ENCODE data around the gene NAV3. TPM values are rescaled to one million over a fixed set of nuclear protein-coding genes. Genes with fewer than 3 reads are reported as not detected.

NAV3 gene
- total RNA-seq, 1 donor from 2014 or later: 11.4 TPM

- no peaks in the 10 kb centered on the region for H3K27me3 Mint-ChIP-seq (ENCODE audit: insufficient read depth, low read depth)
Measured at GRCh38 chr12:77974645-77975044, 144.0 kb downstream of the NAV3 start.

GRCh38 chr12:77979597-77980250, 149.0 kb downstream of the NAV3 start:
- no peak overlapping the region for H3K27ac Mint-ChIP-seq
- no peaks in the 10 kb centered on the region for H4K20me1 ChIP-seq (ENCODE audit: low read depth)

More at GRCh38 chr12:77974645-77975044, 144.0 kb downstream of the NAV3 start:
- no peak overlapping the region for H3K4me3 Mint-ChIP-seq
- no peak overlapping the region for H3K9ac ChIP-seq
- H3K27ac Mint-ChIP-seq: no peak overlapping the region
- no peak overlapping the region for H3K4me2 ChIP-seq
- TF ChIP-seq EZH2 (IDR thresholded peaks at IDR 0.05) (no peak), CTCF (IDR thresholded peaks at IDR 0.05) (no peak), EZH2phosphoT487 (IDR thresholded peaks at IDR 0.05) (no peak)
- no peaks in the 10 kb centered on the region for H3K9me3 ChIP-seq (ENCODE audit: low read depth)
- no peaks in the 10 kb centered on the region for H3K27me3 ChIP-seq
- no peaks in the 10 kb centered on the region for H3K4me1 ChIP-seq
- no peak overlapping the region for H3K4me3 ChIP-seq
- H3F3A ChIP-seq (ENCODE audit: low read depth): no peaks in the 10 kb centered on the region
- no peaks in the 10 kb centered on the region for H3K36me3 ChIP-seq
- no peak overlapping the region for H2AFZ ChIP-seq (replicated peaks)
- H3K79me2 ChIP-seq (ENCODE audit: low read depth): no peaks in the 10 kb centered on the region
- H3K36me3 Mint-ChIP-seq: no peaks in the 10 kb centered on the region
- DNase-seq (ENCODE audit: low spot score): no peak
- no peaks in the 10 kb centered on the region for H3K9me3 Mint-ChIP-seq
- H3K4me1 Mint-ChIP-seq: no peaks in the 10 kb centered on the region
- no peaks in the 10 kb centered on the region for H4K20me1 ChIP-seq (ENCODE audit: low read depth)
- no peak overlapping the region for H3K27ac ChIP-seq

DNA sequence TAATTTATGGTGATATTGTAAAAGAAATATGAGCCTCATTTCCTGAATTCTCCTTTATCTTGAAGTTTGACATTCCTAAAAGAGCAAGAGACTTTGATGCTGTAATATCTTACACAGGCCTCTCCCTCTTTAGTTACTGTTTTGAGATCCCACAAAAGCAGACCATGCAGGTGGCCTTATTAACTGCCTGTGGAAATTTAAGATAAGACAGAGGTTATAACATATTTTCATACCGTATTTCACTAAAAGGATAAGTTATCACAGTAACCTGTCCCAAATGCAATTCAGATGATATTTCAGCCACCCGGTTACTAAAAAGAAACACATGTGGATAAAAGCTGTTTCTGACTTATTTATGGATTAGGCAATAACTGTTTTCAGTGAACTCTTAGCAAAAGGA, 150.1 kb downstream of the NAV3 start:
- Histone ChIP-seq H3K27ac (no peak overlapping the region), H3K9ac (no peak overlapping the region), H2AFZ (replicated peaks) (no peak overlapping the region), H3K4me1 (no peaks in the 10 kb centered on the region), H3K27me3 (no peaks in the 10 kb centered on the region), H3F3A (ENCODE audit: low read depth) (no peaks in the 10 kb centered on the region), H3K9me3 (ENCODE audit: low read depth) (no peaks in the 10 kb centered on the region), H3K4me3 (no peak overlapping the region), H3K79me2 (ENCODE audit: low read depth) (no peaks in the 10 kb centered on the region), H4K20me1 (ENCODE audit: low read depth) (no peaks in the 10 kb centered on the region), H3K36me3 (no peaks in the 10 kb centered on the region), H3K4me2 (no peak overlapping the region)
- Mint-ChIP-seq H3K4me3 (no peak overlapping the region), H3K27me3 (ENCODE audit: insufficient read depth, low read depth) (no peaks in the 10 kb centered on the region), H3K36me3 (no peaks in the 10 kb centered on the region), H3K4me1 (no peaks in the 10 kb centered on the region), H3K9me3 (no peaks in the 10 kb centered on the region), H3K27ac (no peak overlapping the region)
- TF ChIP-seq EZH2phosphoT487 (IDR thresholded peaks at IDR 0.05): no peak
- TF ChIP-seq CTCF (IDR thresholded peaks at IDR 0.05): no peak
- TF ChIP-seq EZH2 (IDR thresholded peaks at IDR 0.05): no peak
- DNase-seq (ENCODE audit: low spot score): no peak

More at GRCh38 chr12:77979597-77980250, 149.0 kb downstream of the NAV3 start:
- H2AFZ ChIP-seq (replicated peaks): no peak overlapping the region
- Mint-ChIP-seq H3K4me1 (no peaks in the 10 kb centered on the region), H3K9me3 (no peaks in the 10 kb centered on the region), H3K36me3 (no peaks in the 10 kb centered on the region), H3K4me3 (no peak overlapping the region), H3K27me3 (ENCODE audit: insufficient read depth, low read depth) (no peaks in the 10 kb centered on the region)
- no peak overlapping the region for H3K4me3 ChIP-seq
- no peaks in the 10 kb centered on the region for H3K27me3 ChIP-seq
- no peak overlapping the region for H3K9ac ChIP-seq
- H3K36me3 ChIP-seq: no peaks in the 10 kb centered on the region
- H3K27ac ChIP-seq: no peak overlapping the region
- H3K79me2 ChIP-seq (ENCODE audit: low read depth): no peaks in the 10 kb centered on the region
- H3K4me1 ChIP-seq: no peaks in the 10 kb centered on the region
- TF ChIP-seq EZH2phosphoT487 (IDR thresholded peaks at IDR 0.05) (no peak), EZH2 (IDR thresholded peaks at IDR 0.05) (no peak), CTCF (IDR thresholded peaks at IDR 0.05) (no peak)
- H3F3A ChIP-seq (ENCODE audit: low read depth): no peaks in the 10 kb centered on the region
- H3K4me2 ChIP-seq: no peak overlapping the region
- H3K9me3 ChIP-seq (ENCODE audit: low read depth): no peaks in the 10 kb centered on the region
- DNase-seq (ENCODE audit: low spot score): no peak

All from neural progenitor cell (in vitro differentiated cells).